Measurements from ENCODE around the gene COL5A1.

DNA sequence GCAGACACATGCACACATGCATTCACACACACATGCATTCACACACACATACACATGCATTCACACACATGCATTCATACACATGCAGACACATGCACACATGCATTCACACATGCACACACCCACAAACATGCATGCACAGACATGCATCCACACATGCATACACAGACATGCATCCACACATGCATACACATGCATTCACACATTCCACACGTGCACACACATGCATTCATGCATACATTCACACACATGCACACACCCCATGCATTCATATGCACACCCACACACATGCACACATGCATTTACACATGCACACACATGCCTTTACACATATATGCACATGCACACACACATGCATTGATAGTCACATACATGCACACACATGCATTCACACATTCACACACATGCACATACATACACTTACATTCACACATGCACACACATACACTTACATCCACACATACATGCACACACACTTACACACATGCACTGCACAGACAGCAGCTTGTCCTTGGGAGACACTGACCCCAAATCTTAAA is 106.4 kb downstream of the COL5A1 start:
- TF ChIP-seq CTCF (conservative IDR thresholded peaks at IDR 0.05 in 1 of 2, IDR thresholded peaks at IDR 0.05 in 1 of 2; ENCODE audit: low read depth in 1 of 2, low read length in 2 of 2), result no peak
- TF ChIP-seq EZH2 (IDR thresholded peaks at IDR 0.05; ENCODE audit: low read length, missing control alignments), result no peak

Measured in fibroblast of lung (primary cell).